NCI-H1092 treated with DMSO at 0.1 percent for 48 hours (cell line): ENCODE measurements around the gene ZNF140.

Experiments used
- DNase-seq: peaks from one replicate; lab custom pipeline; 2025; lab: John Stamatoyannopoulos, UW

Gene ZNF140

GRCh38 chr12:133080368-133081158 lies at the start of gene ZNF140:
Gene ZNF140, plus strand, starts transcription at chr12:133080923. Its CDS starts 398 bp downstream, at chr12:133081321.
- DNase-seq = peak; percentile 99

- peak; percentile 97 for DNase-seq
Measured at GRCh38 chr12:133037207-133038005, 43.3 kb upstream of the ZNF140 start, which contains the start of gene ZNF84. Gene ZNF84, plus strand, starts transcription at chr12:133037509. Its CDS starts 3,959 bp downstream, at chr12:133041468.

- DNase-seq = no peak
Measured at GRCh38 chr12:133038118-133038709, 42.5 kb upstream of the ZNF140 start.

- no peak for DNase-seq
Measured at GRCh38 chr12:133046698-133047097, 34.0 kb upstream of the ZNF140 start.

GRCh38 chr12:133057446-133057845 lies 23.3 kb upstream of the ZNF140 start:
- DNase-seq = no peak

- DNase-seq = peak; percentile 16
Measured at GRCh38 chr12:133058203-133059113, 22.3 kb upstream of the ZNF140 start.

- no peak for DNase-seq
Measured at GRCh38 chr12:133061954-133062353, 18.8 kb upstream of the ZNF140 start.

- no peak for DNase-seq
Measured at GRCh38 chr12:133063556-133063955, 17.2 kb upstream of the ZNF140 start.

GRCh38 chr12:133073836-133074235 lies 6.9 kb upstream of the ZNF140 start:
- DNase-seq = no peak

- DNase-seq = peak; percentile 99
Measured at GRCh38 chr12:133080026-133080367, 726 bp upstream of the ZNF140 start.

GRCh38 chr12:133081159-133081780 lies 547 bp downstream of the ZNF140 start:
- peak; percentile 80 for DNase-seq

- DNase-seq = no peak
Measured at GRCh38 chr12:133083345-133083744, 2.6 kb downstream of the ZNF140 start.

GRCh38 chr12:133105620-133106019 lies 24.9 kb downstream of the ZNF140 start:
- no peak for DNase-seq

- DNase-seq = no peak
Measured at GRCh38 chr12:133106253-133106652, 25.5 kb downstream of the ZNF140 start.

GRCh38 chr12:133107121-133107520 lies 26.4 kb downstream of the ZNF140 start:
- DNase-seq = no peak

GRCh38 chr12:133108150-133108549 lies 27.4 kb downstream of the ZNF140 start:
- no peak for DNase-seq

- DNase-seq = no peak
Measured at GRCh38 chr12:133120385-133121191, 39.9 kb downstream of the ZNF140 start.

GRCh38 chr12:133124674-133125073 lies 44.0 kb downstream of the ZNF140 start:
- DNase-seq = no peak

- peak; percentile 48 for DNase-seq
Measured at GRCh38 chr12:133129368-133130037, 48.8 kb downstream of the ZNF140 start.
